Cardiac muscle cell (in vitro differentiated cells and primary cell): Measurements from ENCODE around the gene GCM1. TPM values are rescaled to one million over a fixed set of nuclear protein-coding genes. Genes with fewer than 3 reads are reported as not detected.
"Not testable (repeated sequence)": the region's sequence is repeated elsewhere in the genome, so short reads cannot be mapped to it uniquely, and the experiment has no call there.

Source experiments
- DNase-seq, 2 donors: peaks; one replicate each; pipeline versions ENCODE4 v3.0.0 to v3.0.0-alpha.2; 2010 to 2017; ENCODE audit warnings: low read depth in 1 of 2, low spot score in 1 of 2
- H3K27ac ChIP-seq: fragments of 200-600 bp; sonication (generic); 2 replicates; pipeline ENCODE4 v1.5.1; 2016
- H3K27me3 ChIP-seq: fragments of 200-600 bp; sonication (generic); 2 replicates; pipeline ENCODE4 v1.6.0; 2016; ENCODE audit warnings: control low read depth
- H3K36me3 ChIP-seq: fragments of 200-600 bp; sonication (generic); 2 replicates; pipeline ENCODE4 v1.5.1; 2016; ENCODE audit warnings: control low read depth
- H3K4me1 ChIP-seq: fragments of 200-600 bp; sonication (generic); 2 replicates; pipeline ENCODE4 v1.8.1; 2017; ENCODE audit warnings: low read depth, mild to moderate bottlenecking, mixed run types
- H3K4me3 ChIP-seq: fragments of 200-600 bp; sonication (generic); 2 replicates; pipeline ENCODE4 v1.5.1; 2016; ENCODE audit warnings: mild to moderate bottlenecking
- H3K9me3 ChIP-seq: fragments of 200-600 bp; sonication (generic); 2 replicates; pipeline ENCODE4 v1.5.1; 2017; ENCODE audit warnings: low read depth, mild to moderate bottlenecking, control low read depth
- polyA plus RNA-seq: library from polyadenylated mRNA; unstranded; fragments of >200 nt; fragmentation: Nextera tagmentation; extraction: Ambion mirVana; gene quantifications from 2 replicates; pipeline ENCODE4 v1.2.1, GENCODE V29; 2016
- total RNA-seq: library from RNA; depleted of rRNA; stranded (reverse); fragments of >200 nt; gene quantifications from 2 replicates; pipeline ENCODE4 v1.2.3, GENCODE V29; 2016
- TF ChIP-seq, protein P1 (sequence below): IDR thresholded peaks from 2 replicates; pipeline ENCODE4 v1.5.1; 2012; ENCODE audit warnings: low read depth, mild to moderate bottlenecking, low read length

GCM1 gene
- total and polyA plus RNA-seq, 2 experiments from 2014 or later: not detected

DNA sequence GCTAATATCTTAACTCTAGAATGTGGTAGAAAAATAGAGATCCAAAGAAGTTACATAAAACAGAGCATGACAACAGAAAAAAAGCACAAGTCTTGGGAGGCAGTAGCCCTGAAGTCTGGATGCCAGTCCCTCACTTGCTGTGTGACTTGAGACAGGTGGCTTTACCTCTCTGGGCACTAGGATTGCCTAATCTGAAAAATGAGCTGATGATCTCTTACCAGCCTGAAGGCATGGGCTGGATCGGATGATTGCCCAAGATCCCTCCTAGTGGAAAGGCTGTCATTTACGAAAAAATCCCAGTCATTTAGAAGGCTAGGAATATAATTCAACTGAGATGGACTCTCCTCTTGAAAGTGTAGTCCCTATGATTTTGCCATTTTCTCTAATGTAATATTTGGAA lies 10.9 kb upstream of the GCM1 start:
- Histone ChIP-seq H3K27me3 (no peaks in the 10 kb centered on the region), H3K4me1 (no peaks in the 10 kb centered on the region), H3K27ac (no peak overlapping the region), H3K4me3 (no peak overlapping the region), H3K9me3 (no peaks in the 10 kb centered on the region), H3K36me3 (no peaks in the 10 kb centered on the region)
- peak in 1 of 2 donors; percentile 3 for DNase-seq
- TF ChIP-seq, protein P1, sequence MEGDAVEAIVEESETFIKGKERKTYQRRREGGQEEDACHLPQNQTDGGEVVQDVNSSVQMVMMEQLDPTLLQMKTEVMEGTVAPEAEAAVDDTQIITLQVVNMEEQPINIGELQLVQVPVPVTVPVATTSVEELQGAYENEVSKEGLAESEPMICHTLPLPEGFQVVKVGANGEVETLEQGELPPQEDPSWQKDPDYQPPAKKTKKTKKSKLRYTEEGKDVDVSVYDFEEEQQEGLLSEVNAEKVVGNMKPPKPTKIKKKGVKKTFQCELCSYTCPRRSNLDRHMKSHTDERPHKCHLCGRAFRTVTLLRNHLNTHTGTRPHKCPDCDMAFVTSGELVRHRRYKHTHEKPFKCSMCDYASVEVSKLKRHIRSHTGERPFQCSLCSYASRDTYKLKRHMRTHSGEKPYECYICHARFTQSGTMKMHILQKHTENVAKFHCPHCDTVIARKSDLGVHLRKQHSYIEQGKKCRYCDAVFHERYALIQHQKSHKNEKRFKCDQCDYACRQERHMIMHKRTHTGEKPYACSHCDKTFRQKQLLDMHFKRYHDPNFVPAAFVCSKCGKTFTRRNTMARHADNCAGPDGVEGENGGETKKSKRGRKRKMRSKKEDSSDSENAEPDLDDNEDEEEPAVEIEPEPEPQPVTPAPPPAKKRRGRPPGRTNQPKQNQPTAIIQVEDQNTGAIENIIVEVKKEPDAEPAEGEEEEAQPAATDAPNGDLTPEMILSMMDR: no peak

DNA sequence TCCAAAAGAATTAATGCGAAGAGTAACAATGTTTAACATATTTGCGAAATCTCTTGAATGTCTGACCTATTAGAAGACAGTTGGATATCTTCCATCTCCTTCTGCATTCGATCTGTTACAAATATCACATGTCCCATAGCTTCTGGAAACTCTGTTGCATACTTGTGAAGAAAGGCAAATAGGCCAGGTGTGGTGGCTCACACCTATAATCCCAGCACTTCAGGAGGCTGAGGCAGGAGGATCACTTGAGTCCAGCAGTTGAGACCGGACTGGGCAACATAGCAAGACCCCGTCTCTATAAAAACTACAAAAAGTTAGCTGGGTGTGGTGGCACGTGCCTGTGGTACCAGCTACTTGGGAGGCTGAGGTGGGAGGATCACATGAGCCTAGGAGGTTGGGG lies 9.4 kb upstream of the GCM1 start:
- H3K27ac ChIP-seq: not testable (repeated sequence)

DNA sequence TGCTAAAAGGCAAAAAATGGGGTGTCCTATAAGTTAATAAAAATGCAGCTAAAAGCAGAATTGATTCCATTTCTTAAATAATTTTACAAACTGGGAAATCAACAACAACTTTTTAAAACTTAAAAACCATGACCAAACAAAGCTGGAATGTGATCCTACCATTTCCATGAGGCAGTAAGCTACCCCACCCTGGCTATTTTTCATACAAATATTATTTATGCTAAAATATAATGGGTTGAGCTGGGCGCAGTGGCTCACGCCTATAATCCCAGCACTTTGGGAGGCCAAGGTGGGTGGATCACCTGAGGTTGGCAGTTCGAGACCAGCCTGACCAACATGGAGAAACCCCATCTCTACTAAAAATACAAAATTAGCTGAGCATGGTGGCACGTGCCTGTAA lies 6.6 kb upstream of the GCM1 start:
- not testable (repeated sequence) for H3K27ac ChIP-seq, H3K4me1 ChIP-seq, H3K9me3 ChIP-seq, DNase-seq, H3K27me3 ChIP-seq, H3K36me3 ChIP-seq, H3K4me3 ChIP-seq

More for the DNA sequence above, 9.4 kb upstream of the GCM1 start:
- not testable (repeated sequence) for DNase-seq, H3K36me3 ChIP-seq, H3K9me3 ChIP-seq, H3K4me3 ChIP-seq, H3K27me3 ChIP-seq, H3K4me1 ChIP-seq

DNA sequence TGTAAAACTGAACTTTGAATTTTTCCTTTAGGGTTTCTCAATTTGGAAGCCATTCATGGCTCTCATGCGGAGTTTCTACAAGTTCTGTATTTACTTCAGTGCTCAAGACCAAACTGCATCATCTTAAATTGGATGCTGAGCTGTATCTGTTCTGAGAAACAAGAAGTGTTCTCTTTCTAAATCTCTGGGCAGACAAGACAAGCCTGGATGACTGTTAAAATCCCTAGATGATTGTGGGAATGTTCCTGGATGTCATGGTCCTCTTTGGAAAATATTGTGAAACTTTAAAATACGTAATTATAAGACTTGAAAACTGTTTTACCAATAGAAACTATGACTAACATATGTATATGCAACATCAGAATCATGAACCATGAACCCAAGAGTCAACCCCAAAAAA lies 6.2 kb upstream of the GCM1 start:
- TF ChIP-seq, protein P1: no peak
- H3K4me1 ChIP-seq: no peaks in the 10 kb centered on the region
- H3K27me3 ChIP-seq: no peaks in the 10 kb centered on the region
- H3K27ac ChIP-seq: no peak overlapping the region
- no peak overlapping the region for H3K4me3 ChIP-seq
- H3K9me3 ChIP-seq: no peaks in the 10 kb centered on the region
- H3K36me3 ChIP-seq: no peaks in the 10 kb centered on the region
- no peak for DNase-seq

DNA sequence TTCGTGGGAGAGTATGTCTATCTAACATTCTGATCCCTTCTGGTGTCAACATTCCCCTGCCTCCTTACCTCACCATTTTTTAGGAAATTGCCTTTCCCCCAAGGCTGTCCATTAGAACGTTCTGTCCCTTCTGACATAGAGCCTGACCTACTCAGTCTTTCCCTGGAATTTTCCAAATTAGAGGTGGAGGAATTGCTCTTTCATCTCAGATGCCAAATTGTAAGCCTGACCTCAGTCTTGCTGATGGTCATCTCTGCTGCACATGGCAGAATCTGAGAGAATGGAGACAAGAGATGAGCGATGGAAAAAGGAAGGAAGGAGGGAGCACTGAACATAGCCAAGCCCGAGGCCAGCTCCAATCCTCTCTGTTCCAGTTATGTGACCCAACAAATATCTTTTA lies 5.4 kb upstream of the GCM1 start:
- no peaks in the 10 kb centered on the region for H3K27me3 ChIP-seq
- no peaks in the 10 kb centered on the region for H3K36me3 ChIP-seq
- TF ChIP-seq, protein P1: no peak
- no peak overlapping the region for H3K27ac ChIP-seq
- no peaks in the 10 kb centered on the region for H3K4me1 ChIP-seq
- DNase-seq: no peak
- H3K9me3 ChIP-seq: no peaks in the 10 kb centered on the region
- no peak overlapping the region for H3K4me3 ChIP-seq

DNA sequence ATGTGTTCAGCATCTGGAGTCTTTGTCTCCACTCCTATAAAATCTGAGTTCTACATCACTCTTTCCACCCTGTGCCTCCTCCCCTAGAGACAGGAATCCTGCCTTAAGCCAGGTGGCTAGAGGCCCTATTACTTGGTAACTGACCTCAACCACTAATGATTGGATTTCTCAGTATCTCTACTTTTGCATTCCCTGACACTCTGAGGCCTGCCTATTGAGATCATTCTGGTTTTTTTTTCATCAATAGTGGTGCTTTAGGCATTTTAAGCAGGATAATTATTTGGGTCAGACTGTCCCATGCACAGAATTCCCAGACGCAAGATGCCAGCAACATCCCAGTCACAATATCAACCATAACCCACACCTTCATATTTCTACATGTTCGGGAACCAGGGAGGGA lies 3.9 kb upstream of the GCM1 start:
- TF ChIP-seq, protein P1: no peak
- Histone ChIP-seq H3K27ac (no peak overlapping the region), H3K36me3 (no peaks in the 10 kb centered on the region), H3K9me3 (no peaks in the 10 kb centered on the region), H3K4me1 (no peaks in the 10 kb centered on the region), H3K4me3 (no peak overlapping the region), H3K27me3 (no peaks in the 10 kb centered on the region)
- DNase-seq: no peak

DNA sequence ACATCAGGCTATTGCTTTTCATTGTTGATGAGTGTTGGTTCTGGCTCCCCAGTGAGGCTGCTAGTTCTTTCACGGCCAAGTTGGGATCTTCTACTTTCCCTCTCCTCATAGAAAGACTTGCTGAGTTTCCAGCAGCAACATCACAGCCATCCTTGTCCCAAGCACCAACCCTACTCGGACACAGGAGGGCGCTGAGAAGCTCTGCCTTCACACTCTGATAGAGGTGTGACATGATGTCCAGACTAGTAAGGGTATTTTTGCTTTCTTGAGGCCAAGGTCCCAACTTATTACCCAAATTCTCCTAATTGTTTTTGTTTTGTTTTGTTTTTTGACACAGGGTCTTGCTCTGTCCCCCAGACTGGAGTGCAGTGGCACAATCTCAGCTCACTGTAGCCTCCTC lies 3.0 kb upstream of the GCM1 start:
- no peaks in the 10 kb centered on the region for H3K4me1 ChIP-seq
- no peaks in the 10 kb centered on the region for H3K27me3 ChIP-seq
- H3K4me3 ChIP-seq: no peak overlapping the region
- H3K9me3 ChIP-seq: no peaks in the 10 kb centered on the region
- H3K27ac ChIP-seq: no peak overlapping the region
- no peaks in the 10 kb centered on the region for H3K36me3 ChIP-seq
- TF ChIP-seq, protein P1: peak; percentile 45
- DNase-seq: peak in 1 of 2 donors; percentile 26
